HG03520 (cell line): Measurements from ENCODE around the gene CPPED1.

Experiments used
- ATAC-seq: cut with Tn5 transposase; IDR thresholded peaks from one replicate; pipeline ENCODE4 v1.9.1; 2021; ENCODE audit warnings: mild to moderate bottlenecking, moderate library complexity; ENCODE audit not compliant: unreplicated experiment

CPPED1 gene

DNA sequence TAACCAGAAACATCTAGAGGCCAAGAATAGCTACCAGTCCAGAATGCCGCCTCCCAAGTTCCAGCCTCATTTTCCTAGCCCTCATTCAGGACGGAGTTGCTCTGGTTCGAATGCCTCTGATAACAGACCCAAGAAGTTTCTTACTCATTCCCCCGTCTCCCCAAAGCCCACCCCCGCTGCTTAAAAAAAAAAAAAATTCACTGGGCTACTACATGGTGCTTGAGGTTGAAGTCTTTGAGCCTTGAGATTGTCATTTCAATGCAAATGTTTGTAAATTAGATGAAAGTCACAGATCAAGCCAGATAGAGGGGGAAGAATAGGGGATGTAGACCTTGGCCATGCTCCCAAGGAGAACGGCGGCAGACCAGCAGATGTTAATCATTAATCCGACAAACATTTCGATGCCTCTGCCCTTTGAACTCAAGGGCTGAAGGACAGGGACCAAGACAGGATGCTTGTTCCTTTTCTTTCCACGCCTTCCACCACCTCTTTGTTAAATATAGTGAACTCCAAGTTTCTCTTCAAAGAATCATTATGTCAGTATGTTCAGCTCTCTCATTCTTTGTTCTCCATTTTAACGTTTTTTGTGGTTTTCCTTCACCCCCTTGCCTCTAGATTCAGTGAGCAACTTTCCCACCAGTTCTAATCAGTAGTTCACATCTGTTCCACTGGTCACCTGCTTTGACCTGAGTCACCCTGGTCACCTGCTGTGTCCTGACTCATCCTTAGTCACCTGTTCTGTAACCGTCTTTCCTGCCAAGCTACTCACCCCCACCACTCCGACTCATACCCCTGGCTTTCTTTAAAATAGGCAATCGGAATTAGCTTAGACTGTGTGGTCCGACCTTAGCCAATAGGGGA lies 190.3 kb downstream of the CPPED1 start:
- ATAC-seq, result peak; percentile 67

DNA sequence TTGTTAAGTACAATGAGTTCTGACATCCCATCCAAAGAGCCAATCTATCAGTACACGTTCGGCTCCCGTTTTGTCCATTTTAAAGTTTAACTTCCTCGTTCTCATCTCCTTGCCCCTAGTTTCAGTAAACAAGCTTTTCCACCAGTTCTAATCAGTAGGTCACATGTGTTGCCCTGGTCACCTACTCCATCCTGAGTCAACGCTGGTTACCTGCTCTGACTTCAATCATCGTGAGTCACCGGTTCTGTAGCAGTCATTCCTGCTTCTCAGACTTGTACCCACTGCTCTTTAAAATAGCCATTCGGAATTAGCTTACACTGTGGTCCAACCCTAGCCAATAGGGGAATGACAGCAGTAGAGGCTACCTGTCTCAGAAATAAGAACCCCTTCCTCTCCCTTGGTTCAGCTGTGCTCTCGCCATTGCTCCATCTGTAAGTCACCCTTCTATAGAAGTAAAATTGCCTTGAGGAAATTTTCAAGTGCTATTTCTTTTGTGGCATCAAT lies 191.0 kb downstream of the CPPED1 start:
- ATAC-seq, result no peak

DNA sequence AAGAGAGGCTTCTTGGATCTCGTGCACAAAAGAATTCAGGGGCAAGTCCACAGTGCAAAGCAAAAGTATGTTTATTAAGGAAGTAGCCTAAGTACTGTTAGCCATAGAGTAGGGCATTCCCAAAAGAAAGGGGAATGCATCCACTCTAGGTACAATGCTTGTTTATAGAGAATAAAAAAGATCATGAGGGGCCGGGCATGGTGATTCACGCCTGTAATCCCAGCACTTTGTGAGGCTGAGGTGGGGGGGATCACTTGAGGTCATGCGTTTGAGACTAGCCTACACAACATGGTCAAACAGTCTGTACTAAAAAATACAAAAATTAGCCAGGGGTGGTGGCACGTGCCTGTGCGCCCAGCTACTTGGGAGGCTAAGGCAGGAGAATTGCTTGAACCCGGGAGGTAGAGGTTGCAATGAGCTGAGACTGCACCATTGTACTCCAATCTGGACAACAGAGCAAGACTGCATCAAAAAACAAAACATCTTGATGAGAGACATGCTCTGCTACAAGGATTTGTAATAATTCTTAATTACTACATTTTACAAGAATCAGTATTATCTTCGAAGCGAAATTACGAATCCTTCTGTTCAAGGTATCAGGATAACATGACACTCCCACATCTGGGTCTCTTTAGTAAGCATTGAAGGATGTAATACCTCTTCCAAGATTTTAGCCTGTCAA lies 191.6 kb downstream of the CPPED1 start:
- no peak for ATAC-seq

DNA sequence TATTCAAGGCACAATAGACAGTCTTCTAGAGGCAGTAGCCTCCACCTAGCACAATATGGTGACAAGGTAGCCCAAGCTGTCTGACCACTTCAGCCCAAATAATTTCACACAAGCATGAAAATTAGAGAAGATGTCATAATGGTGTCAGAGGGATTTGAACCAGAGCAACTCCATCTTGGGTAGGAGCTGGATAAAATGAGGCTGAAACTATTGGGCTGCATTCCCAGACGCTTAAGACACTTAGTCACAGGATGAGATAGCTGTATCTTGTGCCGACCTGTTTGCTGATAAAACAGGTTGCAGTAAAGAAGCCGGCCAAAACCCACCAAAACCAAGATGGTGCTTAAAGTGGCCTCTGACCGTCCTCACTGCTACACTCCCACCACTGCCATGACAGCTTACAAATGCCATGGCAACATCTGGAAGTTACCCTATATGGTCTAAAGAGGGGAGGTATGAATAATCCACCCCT lies 192.6 kb downstream of the CPPED1 start:
- ATAC-seq, result no peak

DNA sequence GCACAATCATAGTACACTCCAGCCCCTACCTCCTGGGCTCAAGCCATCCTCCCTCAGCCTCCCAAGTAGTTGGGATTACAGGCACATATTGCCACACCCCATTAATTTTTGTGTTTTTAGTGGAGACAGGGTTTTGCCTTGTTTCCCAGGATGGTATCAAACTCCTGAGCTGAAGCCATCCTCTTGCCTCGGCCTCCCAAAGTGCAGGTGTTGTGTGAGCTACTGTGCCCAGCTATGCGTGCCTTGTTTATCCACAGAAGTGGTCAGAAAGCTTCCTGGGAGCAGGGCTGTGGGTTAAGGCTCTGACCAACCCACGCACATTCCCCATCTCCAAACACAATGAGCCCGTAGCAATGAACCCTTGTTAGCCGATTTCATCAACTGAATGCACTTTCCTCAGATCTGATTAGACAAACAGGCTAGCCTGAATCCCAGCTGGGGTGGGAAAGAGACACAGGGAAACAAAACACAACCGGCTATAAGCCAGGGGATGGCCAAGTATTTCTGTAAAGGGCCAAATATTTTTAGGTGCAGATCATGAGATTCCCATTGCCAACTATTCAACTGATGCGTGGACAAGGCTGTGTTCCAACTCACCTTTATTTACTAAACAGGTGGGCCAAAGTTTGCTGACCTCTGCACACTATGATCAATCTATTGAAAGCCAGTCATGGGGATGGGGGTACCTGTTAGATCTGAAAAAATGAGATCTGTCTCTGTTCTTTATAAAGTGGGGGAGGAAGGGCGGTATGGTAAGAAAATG lies 193.6 kb downstream of the CPPED1 start:
- no peak for ATAC-seq
